SK-N-SH treated with all-trans-retinoic acid at 6 μM for 48 hours (cell line): ENCODE measurements around the gene GABBR2.

Source experiments
- ATAC-seq: fragments of 200-7000 bp; cut with Tn5 transposase; 3 replicates; pipeline ENCODE4 v1.9.1; 2020; ENCODE audit warnings: mild to moderate bottlenecking, moderate library complexity
- ARNTL ChIP-seq: fragments of 450-650 bp; formaldehyde crosslinking; IDR thresholded peaks from 2 replicates; pipeline ENCODE4 v1.5.0; 2020; ENCODE audit warnings: low read depth, mild to moderate bottlenecking, moderate library complexity, borderline replicate concordance
- BACH2 ChIP-seq: fragments of 250-450 bp; sonication (Bioruptor Pico); IDR thresholded peaks from 2 replicates; pipeline ENCODE4 v1.9.0; 2021; ENCODE audit warnings: mild to moderate bottlenecking, borderline replicate concordance
- CSDC2 ChIP-seq: fragments of 250-450 bp; sonication (Bioruptor Pico); IDR thresholded peaks from 2 replicates; pipeline ENCODE4 v1.5.0; 2020; ENCODE audit warnings: mild to moderate bottlenecking, moderate library complexity
- ESRRG ChIP-seq: fragments of 250-450 bp; sonication (Bioruptor Pico); IDR thresholded peaks from 2 replicates; pipeline ENCODE4 v1.6.1; 2021; ENCODE audit warnings: mild to moderate bottlenecking
- GLIS3 ChIP-seq: fragments of 250-450 bp; sonication (Bioruptor Pico); IDR thresholded peaks from 2 replicates; pipeline ENCODE4 v1.5.0; 2020; ENCODE audit warnings: mild to moderate bottlenecking, moderate library complexity
- ISL1 ChIP-seq: fragments of 250-450 bp; sonication (Bioruptor Pico); IDR thresholded peaks from 2 replicates; pipeline ENCODE4 v2.1.2; 2022; ENCODE audit warnings: mild to moderate bottlenecking, moderate library complexity
- OSR1 ChIP-seq: fragments of 250-450 bp; sonication (Bioruptor Pico); IDR thresholded peaks from 2 replicates; pipeline ENCODE4 v1.8.0; 2022; ENCODE audit warnings: moderate library complexity, mild to moderate bottlenecking, inconsistent platforms
- PPARA ChIP-seq: fragments of 250-450 bp; sonication (Bioruptor Pico); IDR thresholded peaks from 2 replicates; pipeline ENCODE4 v1.5.0; 2020; ENCODE audit warnings: mild to moderate bottlenecking, borderline replicate concordance
- RARB ChIP-seq: fragments of 250-450 bp; sonication (Bioruptor Pico); IDR thresholded peaks from 2 replicates; pipeline ENCODE4 v1.8.0; 2021; ENCODE audit warnings: mild to moderate bottlenecking, moderate library complexity
- SNAI2 ChIP-seq: fragments of 250-450 bp; sonication (Bioruptor Pico); IDR thresholded peaks from 2 replicates; pipeline ENCODE4 v1.5.0; 2020; ENCODE audit warnings: mild to moderate bottlenecking, moderate library complexity
- TCF4 ChIP-seq: fragments of 250-450 bp; sonication (Bioruptor Pico); IDR thresholded peaks from 2 replicates; pipeline ENCODE4 v1.8.0; 2021; ENCODE audit warnings: mild to moderate bottlenecking, moderate library complexity, borderline replicate concordance
- TOX ChIP-seq: fragments of 250-450 bp; sonication (Bioruptor Pico); IDR thresholded peaks from 2 replicates; pipeline ENCODE4 v1.8.0; 2021; ENCODE audit warnings: mild to moderate bottlenecking, moderate library complexity, borderline replicate concordance
- ZC3H10 ChIP-seq: fragments of 250-450 bp; sonication (Bioruptor Pico); IDR thresholded peaks from 2 replicates; pipeline ENCODE4 v1.5.1; 2021; ENCODE audit warnings: mild to moderate bottlenecking, moderate library complexity
- ZFP3 ChIP-seq: fragments of 250-450 bp; sonication (Bioruptor Pico); IDR thresholded peaks from 2 replicates; pipeline ENCODE4 v1.5.0; 2020; ENCODE audit warnings: mild to moderate bottlenecking, moderate library complexity
- ZFP30 ChIP-seq: fragments of 450-650 bp; formaldehyde crosslinking; IDR thresholded peaks from 2 replicates; pipeline ENCODE4 v1.5.0; 2022; ENCODE audit warnings: mild to moderate bottlenecking, moderate library complexity
- ZNF565 ChIP-seq: fragments of 450-650 bp; formaldehyde crosslinking; conservative IDR thresholded peaks from 2 replicates; pipeline ENCODE4 v1.5.0; 2020; ENCODE audit warnings: low read depth, mild to moderate bottlenecking, moderate library complexity
- ZNF70 ChIP-seq: fragments of 450-650 bp; formaldehyde crosslinking; IDR thresholded peaks from 2 replicates; pipeline ENCODE4 v1.5.0; 2020; ENCODE audit warnings: mild to moderate bottlenecking, moderate library complexity
- ZNF8 ChIP-seq: fragments of 450-650 bp; formaldehyde crosslinking; IDR thresholded peaks from 2 replicates; pipeline ENCODE4 v1.5.0; 2020; ENCODE audit warnings: mild to moderate bottlenecking, moderate library complexity
- TF ChIP-seq, protein P1 (sequence below): fragments of 250-450 bp; sonication (Bioruptor Pico); IDR thresholded peaks from 2 replicates; pipeline ENCODE4 v1.8.0; 2021; ENCODE audit warnings: low read depth, mild to moderate bottlenecking, moderate library complexity, borderline replicate concordance
- TF ChIP-seq, protein P2 (sequence below): fragments of 250-450 bp; sonication (Bioruptor Pico); IDR thresholded peaks from 2 replicates; pipeline ENCODE4 v1.5.1; 2020; ENCODE audit warnings: low read depth, mild to moderate bottlenecking, moderate library complexity
- TF ChIP-seq, protein P3 (sequence below): fragments of 250-450 bp; sonication (Bioruptor Pico); IDR thresholded peaks from 2 replicates; pipeline ENCODE4 v1.5.0; 2020; ENCODE audit warnings: mild to moderate bottlenecking, moderate library complexity
- TF ChIP-seq, protein P4 (sequence below): fragments of 250-450 bp; sonication (Bioruptor Pico); IDR thresholded peaks from 2 replicates; pipeline ENCODE4 v1.8.0; 2020; ENCODE audit warnings: mild to moderate bottlenecking, moderate library complexity, borderline replicate concordance
- TF ChIP-seq, protein P5 (sequence below): fragments of 250-450 bp; sonication (Bioruptor Pico); IDR thresholded peaks from 2 replicates; pipeline ENCODE4 v1.5.1; 2021; ENCODE audit warnings: mild to moderate bottlenecking, moderate library complexity

The GABBR2 gene

DNA sequence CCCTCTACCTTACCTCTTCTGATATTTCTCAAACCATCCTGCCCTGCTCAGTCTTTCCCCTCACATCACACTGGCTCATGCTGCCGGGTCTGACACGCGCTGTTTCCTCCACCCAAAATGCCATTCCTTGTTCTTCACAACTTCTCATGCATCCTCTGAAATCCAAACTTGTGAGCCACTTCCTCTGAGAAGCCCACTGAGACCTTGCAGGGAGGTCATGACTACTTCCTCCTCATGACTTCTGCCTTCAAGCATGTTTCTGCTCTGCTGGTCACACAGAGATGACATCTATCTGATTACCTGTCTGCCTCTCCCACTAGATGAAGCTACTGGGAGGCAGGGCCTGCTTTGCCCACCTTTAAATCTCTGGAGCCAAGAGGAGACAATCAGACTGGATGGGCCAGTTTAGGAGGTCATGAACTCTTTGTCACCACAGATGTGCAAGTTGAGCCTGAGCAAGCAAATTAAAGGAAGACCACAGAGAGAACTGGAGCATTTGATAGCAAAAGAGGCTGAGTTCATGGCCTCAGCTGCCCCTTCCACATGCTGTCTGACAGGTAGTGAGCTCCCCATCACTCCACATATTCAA, 333.5 kb downstream of the GABBR2 start:
- TF ChIP-seq OSR1 (CRISPR knock-in tag), result no peak
- TF ChIP-seq, protein P1, sequence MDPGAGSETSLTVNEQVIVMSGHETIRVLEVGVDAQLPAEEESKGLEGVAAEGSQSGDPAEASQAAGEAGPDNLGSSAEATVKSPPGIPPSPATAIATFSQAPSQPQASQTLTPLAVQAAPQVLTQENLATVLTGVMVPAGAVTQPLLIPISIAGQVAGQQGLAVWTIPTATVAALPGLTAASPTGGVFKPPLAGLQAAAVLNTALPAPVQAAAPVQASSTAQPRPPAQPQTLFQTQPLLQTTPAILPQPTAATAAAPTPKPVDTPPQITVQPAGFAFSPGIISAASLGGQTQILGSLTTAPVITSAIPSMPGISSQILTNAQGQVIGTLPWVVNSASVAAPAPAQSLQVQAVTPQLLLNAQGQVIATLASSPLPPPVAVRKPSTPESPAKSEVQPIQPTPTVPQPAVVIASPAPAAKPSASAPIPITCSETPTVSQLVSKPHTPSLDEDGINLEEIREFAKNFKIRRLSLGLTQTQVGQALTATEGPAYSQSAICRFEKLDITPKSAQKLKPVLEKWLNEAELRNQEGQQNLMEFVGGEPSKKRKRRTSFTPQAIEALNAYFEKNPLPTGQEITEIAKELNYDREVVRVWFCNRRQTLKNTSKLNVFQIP (CRISPR knock-in tag), result no peak
- no peak for TF ChIP-seq ZNF70
- TF ChIP-seq PPARA (CRISPR knock-in tag), result no peak
- TF ChIP-seq ZNF8 (CRISPR knock-in tag), result no peak
- no peak for ATAC-seq

DNA sequence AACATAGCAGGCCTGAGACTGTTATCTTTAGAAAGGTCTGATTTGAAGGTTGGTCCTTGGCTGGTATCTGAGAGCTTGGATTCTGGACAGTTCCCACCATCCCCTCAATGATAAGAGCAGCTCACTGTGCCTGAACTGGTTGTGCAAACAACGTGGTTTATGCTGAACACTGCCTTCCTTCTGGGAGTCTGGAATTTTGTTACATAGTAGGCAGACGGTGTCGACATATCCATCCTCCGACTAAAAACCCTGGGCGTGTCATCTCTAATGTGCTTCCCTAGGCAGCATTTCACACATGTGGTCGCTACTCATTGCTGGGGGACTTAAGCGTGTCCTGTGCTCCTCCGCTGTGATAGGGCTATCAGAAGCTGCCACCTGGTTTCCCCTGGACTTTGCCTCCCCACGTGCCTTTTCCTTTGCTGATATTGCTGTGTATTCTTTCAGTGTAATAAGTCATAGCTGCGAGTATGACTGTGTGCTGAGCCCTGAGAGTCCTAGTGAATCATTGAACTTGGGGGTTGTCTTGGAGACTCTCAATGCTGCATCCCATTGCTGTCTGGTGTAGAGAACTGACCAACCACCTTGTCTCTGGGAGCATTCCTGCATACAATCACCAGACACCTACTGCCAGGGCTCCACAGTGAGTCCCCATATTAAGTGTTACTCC, 334.2 kb downstream of the GABBR2 start:
- peak; percentile 41; the same call in 2 of the 3 replicates for ATAC-seq
- TF ChIP-seq OSR1 (CRISPR knock-in tag), result no peak
- TF ChIP-seq, protein P2, sequence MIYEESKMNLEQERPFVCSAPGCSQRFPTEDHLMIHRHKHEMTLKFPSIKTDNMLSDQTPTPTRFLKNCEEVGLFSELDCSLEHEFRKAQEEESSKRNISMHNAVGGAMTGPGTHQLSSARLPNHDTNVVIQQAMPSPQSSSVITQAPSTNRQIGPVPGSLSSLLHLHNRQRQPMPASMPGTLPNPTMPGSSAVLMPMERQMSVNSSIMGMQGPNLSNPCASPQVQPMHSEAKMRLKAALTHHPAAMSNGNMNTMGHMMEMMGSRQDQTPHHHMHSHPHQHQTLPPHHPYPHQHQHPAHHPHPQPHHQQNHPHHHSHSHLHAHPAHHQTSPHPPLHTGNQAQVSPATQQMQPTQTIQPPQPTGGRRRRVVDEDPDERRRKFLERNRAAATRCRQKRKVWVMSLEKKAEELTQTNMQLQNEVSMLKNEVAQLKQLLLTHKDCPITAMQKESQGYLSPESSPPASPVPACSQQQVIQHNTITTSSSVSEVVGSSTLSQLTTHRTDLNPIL, result no peak
- TF ChIP-seq ZFP3, result no peak
- no peak for TF ChIP-seq ZNF565
- TF ChIP-seq ISL1 (CRISPR knock-in tag), result no peak
- TF ChIP-seq, protein P1 (CRISPR knock-in tag), result no peak
- TF ChIP-seq, protein P3, sequence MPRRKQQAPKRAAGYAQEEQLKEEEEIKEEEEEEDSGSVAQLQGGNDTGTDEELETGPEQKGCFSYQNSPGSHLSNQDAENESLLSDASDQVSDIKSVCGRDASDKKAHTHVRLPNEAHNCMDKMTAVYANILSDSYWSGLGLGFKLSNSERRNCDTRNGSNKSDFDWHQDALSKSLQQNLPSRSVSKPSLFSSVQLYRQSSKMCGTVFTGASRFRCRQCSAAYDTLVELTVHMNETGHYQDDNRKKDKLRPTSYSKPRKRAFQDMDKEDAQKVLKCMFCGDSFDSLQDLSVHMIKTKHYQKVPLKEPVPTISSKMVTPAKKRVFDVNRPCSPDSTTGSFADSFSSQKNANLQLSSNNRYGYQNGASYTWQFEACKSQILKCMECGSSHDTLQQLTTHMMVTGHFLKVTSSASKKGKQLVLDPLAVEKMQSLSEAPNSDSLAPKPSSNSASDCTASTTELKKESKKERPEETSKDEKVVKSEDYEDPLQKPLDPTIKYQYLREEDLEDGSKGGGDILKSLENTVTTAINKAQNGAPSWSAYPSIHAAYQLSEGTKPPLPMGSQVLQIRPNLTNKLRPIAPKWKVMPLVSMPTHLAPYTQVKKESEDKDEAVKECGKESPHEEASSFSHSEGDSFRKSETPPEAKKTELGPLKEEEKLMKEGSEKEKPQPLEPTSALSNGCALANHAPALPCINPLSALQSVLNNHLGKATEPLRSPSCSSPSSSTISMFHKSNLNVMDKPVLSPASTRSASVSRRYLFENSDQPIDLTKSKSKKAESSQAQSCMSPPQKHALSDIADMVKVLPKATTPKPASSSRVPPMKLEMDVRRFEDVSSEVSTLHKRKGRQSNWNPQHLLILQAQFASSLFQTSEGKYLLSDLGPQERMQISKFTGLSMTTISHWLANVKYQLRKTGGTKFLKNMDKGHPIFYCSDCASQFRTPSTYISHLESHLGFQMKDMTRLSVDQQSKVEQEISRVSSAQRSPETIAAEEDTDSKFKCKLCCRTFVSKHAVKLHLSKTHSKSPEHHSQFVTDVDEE, result no peak
- no peak for TF ChIP-seq ESRRG
- no peak for TF ChIP-seq TCF4 (CRISPR knock-in tag)
- TF ChIP-seq ZC3H10 (CRISPR knock-in tag), result no peak
- no peak for TF ChIP-seq GLIS3 (CRISPR knock-in tag)
- TF ChIP-seq, protein P4, sequence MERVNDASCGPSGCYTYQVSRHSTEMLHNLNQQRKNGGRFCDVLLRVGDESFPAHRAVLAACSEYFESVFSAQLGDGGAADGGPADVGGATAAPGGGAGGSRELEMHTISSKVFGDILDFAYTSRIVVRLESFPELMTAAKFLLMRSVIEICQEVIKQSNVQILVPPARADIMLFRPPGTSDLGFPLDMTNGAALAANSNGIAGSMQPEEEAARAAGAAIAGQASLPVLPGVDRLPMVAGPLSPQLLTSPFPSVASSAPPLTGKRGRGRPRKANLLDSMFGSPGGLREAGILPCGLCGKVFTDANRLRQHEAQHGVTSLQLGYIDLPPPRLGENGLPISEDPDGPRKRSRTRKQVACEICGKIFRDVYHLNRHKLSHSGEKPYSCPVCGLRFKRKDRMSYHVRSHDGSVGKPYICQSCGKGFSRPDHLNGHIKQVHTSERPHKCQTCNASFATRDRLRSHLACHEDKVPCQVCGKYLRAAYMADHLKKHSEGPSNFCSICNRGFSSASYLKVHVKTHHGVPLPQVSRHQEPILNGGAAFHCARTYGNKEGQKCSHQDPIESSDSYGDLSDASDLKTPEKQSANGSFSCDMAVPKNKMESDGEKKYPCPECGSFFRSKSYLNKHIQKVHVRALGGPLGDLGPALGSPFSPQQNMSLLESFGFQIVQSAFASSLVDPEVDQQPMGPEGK (CRISPR knock-in tag), result no peak
- TF ChIP-seq TOX (CRISPR knock-in tag), result no peak
- no peak for TF ChIP-seq ARNTL (CRISPR knock-in tag)
- TF ChIP-seq CSDC2 (CRISPR knock-in tag), result no peak
- no peak for TF ChIP-seq BACH2 (CRISPR knock-in tag)

DNA sequence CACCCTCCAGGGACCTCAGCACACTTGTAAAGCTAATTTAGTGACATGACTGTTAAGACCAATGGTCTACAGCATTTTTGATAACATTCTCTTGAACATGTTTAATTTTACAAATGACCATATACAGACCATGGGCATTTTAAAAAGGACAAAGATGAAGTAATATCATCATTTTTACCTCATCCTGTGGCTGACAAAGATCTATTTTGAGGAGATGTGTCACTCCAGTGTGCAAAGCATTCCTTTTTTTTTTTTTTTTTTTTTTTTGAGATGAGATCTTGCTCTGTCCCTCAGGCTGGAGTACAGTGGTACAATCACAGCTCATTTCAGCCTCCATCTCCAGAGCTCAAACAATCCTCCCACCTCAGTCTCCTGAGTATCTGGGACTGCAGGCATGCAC, 335.1 kb downstream of the GABBR2 start:
- ATAC-seq, result no peak
- TF ChIP-seq ZC3H10 (CRISPR knock-in tag), result no peak
- no peak for TF ChIP-seq PPARA (CRISPR knock-in tag)
- no peak for TF ChIP-seq OSR1 (CRISPR knock-in tag)
- TF ChIP-seq ISL1 (CRISPR knock-in tag), result no peak
- TF ChIP-seq ZNF8 (CRISPR knock-in tag), result no peak
- TF ChIP-seq GLIS3 (CRISPR knock-in tag), result no peak
- no peak for TF ChIP-seq ZFP3
- TF ChIP-seq ZFP30, result no peak
- no peak for TF ChIP-seq ESRRG
- TF ChIP-seq RARB (CRISPR knock-in tag), result no peak
- no peak for TF ChIP-seq BACH2 (CRISPR knock-in tag)
- no peak for TF ChIP-seq ARNTL (CRISPR knock-in tag)
- no peak for TF ChIP-seq TOX (CRISPR knock-in tag)
- TF ChIP-seq, protein P5, sequence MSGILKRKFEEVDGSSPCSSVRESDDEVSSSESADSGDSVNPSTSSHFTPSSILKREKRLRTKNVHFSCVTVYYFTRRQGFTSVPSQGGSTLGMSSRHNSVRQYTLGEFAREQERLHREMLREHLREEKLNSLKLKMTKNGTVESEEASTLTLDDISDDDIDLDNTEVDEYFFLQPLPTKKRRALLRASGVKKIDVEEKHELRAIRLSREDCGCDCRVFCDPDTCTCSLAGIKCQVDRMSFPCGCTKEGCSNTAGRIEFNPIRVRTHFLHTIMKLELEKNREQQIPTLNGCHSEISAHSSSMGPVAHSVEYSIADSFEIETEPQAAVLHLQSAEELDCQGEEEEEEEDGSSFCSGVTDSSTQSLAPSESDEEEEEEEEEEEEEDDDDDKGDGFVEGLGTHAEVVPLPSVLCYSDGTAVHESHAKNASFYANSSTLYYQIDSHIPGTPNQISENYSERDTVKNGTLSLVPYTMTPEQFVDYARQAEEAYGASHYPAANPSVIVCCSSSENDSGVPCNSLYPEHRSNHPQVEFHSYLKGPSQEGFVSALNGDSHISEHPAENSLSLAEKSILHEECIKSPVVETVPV, result no peak
- TF ChIP-seq SNAI2 (CRISPR knock-in tag), result no peak
